ENCODE measurements around the gene DNAJC11.

The DNAJC11 gene

GRCh38 chr1:6594977-6595740, 106.5 kb downstream of the DNAJC11 start:
- DNase-seq, result no peak
- no peak for TF ChIP-seq CTCF (IDR thresholded peaks at IDR 0.05; ENCODE audit: low read depth, low read length, missing control alignments)
- no peak overlapping the region for H3K4me3 ChIP-seq (ENCODE audit: low read depth, low read length)
- H3K27me3 ChIP-seq (replicated peaks), result no peaks in the 10 kb centered on the region
- H3K27ac ChIP-seq, result no peak overlapping the region
- in situ Hi-C loops (cut with HindIII; ENCODE audit: low pct_ligation_motif_present, low sequenced_read_pairs), result no loop called here
- H3K36me3 ChIP-seq (replicated peaks), result peaks cover 65% of the 10 kb centered on the region

- no peak overlapping the region for H3K27ac ChIP-seq
- H3K36me3 ChIP-seq (replicated peaks), result peaks cover 76% of the 10 kb centered on the region
- no peak for DNase-seq
- no peak for TF ChIP-seq CTCF (IDR thresholded peaks at IDR 0.05; ENCODE audit: low read depth, low read length, missing control alignments)
- in situ Hi-C loops (cut with HindIII; ENCODE audit: low pct_ligation_motif_present, low sequenced_read_pairs), result no loop called here
- no peak overlapping the region for H3K4me3 ChIP-seq (ENCODE audit: low read depth, low read length)
- H3K27me3 ChIP-seq (replicated peaks), result no peaks in the 10 kb centered on the region
These were observed 107.8 kb downstream of the DNAJC11 start for GRCh38 chr1:6593810-6594209.

GRCh38 chr1:6592865-6593593, 108.6 kb downstream of the DNAJC11 start:
- no peaks in the 10 kb centered on the region for H3K27me3 ChIP-seq (replicated peaks)
- DNase-seq, result no peak
- in situ Hi-C loops (cut with HindIII; ENCODE audit: low pct_ligation_motif_present, low sequenced_read_pairs), result no loop called here
- no peak overlapping the region for H3K4me3 ChIP-seq (ENCODE audit: low read depth, low read length)
- TF ChIP-seq CTCF (IDR thresholded peaks at IDR 0.05; ENCODE audit: low read depth, low read length, missing control alignments), result no peak
- H3K36me3 ChIP-seq (replicated peaks), result peaks cover 78% of the 10 kb centered on the region
- H3K27ac ChIP-seq, result no peak overlapping the region

- Histone ChIP-seq H3K27ac (no peak overlapping the region), H3K36me3 (replicated peaks) (peaks cover 76% of the 10 kb centered on the region), H3K27me3 (replicated peaks) (no peaks in the 10 kb centered on the region), H3K4me3 (ENCODE audit: low read depth, low read length) (no peak overlapping the region)
- no peak for TF ChIP-seq CTCF (IDR thresholded peaks at IDR 0.05; ENCODE audit: low read depth, low read length, missing control alignments)
- in situ Hi-C loops (cut with HindIII; ENCODE audit: low pct_ligation_motif_present, low sequenced_read_pairs), result no loop called here
- no peak for DNase-seq
These were observed 109.2 kb downstream of the DNAJC11 start for GRCh38 chr1:6592441-6592840.

GRCh38 chr1:6591644-6592043, 110.0 kb downstream of the DNAJC11 start:
- Histone ChIP-seq H3K36me3 (replicated peaks) (peaks cover 73% of the 10 kb centered on the region), H3K4me3 (ENCODE audit: low read depth, low read length) (no peak overlapping the region), H3K27ac (no peak overlapping the region), H3K27me3 (replicated peaks) (no peaks in the 10 kb centered on the region)
- in situ Hi-C loops (cut with HindIII; ENCODE audit: low pct_ligation_motif_present, low sequenced_read_pairs), result no loop called here
- no peak for TF ChIP-seq CTCF (IDR thresholded peaks at IDR 0.05; ENCODE audit: low read depth, low read length, missing control alignments)
- DNase-seq, result no peak

All from brain microvascular endothelial cell (primary cell).